ENCODE results near the gene SLC24A5. TPM values are rescaled to one million over a fixed set of nuclear protein-coding genes. Genes with fewer than 3 reads are reported as not detected.

SLC24A5 gene
- total and polyA plus RNA-seq, 3 experiments from 2014 or later = not detected

Other genes starting within 250 kb of the SLC24A5 start
- 1 to 10 TPM; 9.8 TPM for gene MYEF2, start 57.3 kb downstream of the SLC24A5 start, total RNA-seq
- gene MYEF2, start 57.3 kb downstream of the SLC24A5 start, polyA plus RNA-seq = 1.2 TPM
- gene CTXN2, start 70.7 kb downstream of the SLC24A5 start, total RNA-seq = not detected
- gene CTXN2, start 70.7 kb downstream of the SLC24A5 start, polyA plus RNA-seq = not detected
- gene SLC12A1, start 85.3 kb downstream of the SLC24A5 start, total RNA-seq = not detected
- not detected for gene SLC12A1, start 85.3 kb downstream of the SLC24A5 start, polyA plus RNA-seq
- gene DUT, start 210.4 kb downstream of the SLC24A5 start, total RNA-seq = 100 to 1,000 TPM; 397 to 413 TPM
- 136 TPM for gene DUT, start 210.4 kb downstream of the SLC24A5 start, polyA plus RNA-seq